Measurements from ENCODE around the gene LLGL2.

LLGL2 gene

GRCh38 chr17:75491680-75492079 lies 33.8 kb upstream of the LLGL2 start:
- no peak for DNase-seq

- no peak for DNase-seq
Observed at GRCh38 chr17:75492555-75493168, 32.8 kb upstream of the LLGL2 start.

- DNase-seq, result no peak
Observed at GRCh38 chr17:75493476-75494129, 31.9 kb upstream of the LLGL2 start.

GRCh38 chr17:75494326-75494877 lies 31.1 kb upstream of the LLGL2 start:
- no peak for DNase-seq

- no peak for DNase-seq
Observed at GRCh38 chr17:75496005-75496404, 29.5 kb upstream of the LLGL2 start.

GRCh38 chr17:75498039-75498725 lies 27.3 kb upstream of the LLGL2 start:
- DNase-seq, result no peak

- no peak for DNase-seq
Observed at GRCh38 chr17:75498726-75499213, 26.7 kb upstream of the LLGL2 start.

- no peak for DNase-seq
Observed at GRCh38 chr17:75499313-75500022, 26.0 kb upstream of the LLGL2 start.

- DNase-seq, result no peak
Observed at GRCh38 chr17:75500419-75501216, 24.9 kb upstream of the LLGL2 start.

GRCh38 chr17:75501378-75502071 lies 24.0 kb upstream of the LLGL2 start:
- DNase-seq, result no peak

- no peak for DNase-seq
Observed at GRCh38 chr17:75502072-75502720, 23.3 kb upstream of the LLGL2 start.

- no peak for DNase-seq
Observed at GRCh38 chr17:75502721-75503329, 22.7 kb upstream of the LLGL2 start.

- no peak for DNase-seq
Observed at GRCh38 chr17:75503337-75503950, 22.1 kb upstream of the LLGL2 start.

GRCh38 chr17:75503976-75504346 lies 21.5 kb upstream of the LLGL2 start:
- DNase-seq, result no peak

GRCh38 chr17:75504347-75505151 lies 20.9 kb upstream of the LLGL2 start:
- DNase-seq, result no peak

- no peak for DNase-seq
Observed at GRCh38 chr17:75505152-75505409, 20.4 kb upstream of the LLGL2 start.

- DNase-seq, result no peak
Observed at GRCh38 chr17:75505640-75506039, 19.9 kb upstream of the LLGL2 start.

- DNase-seq, result no peak
Observed at GRCh38 chr17:75506134-75506533, 19.4 kb upstream of the LLGL2 start.

GRCh38 chr17:75506888-75507287 lies 18.6 kb upstream of the LLGL2 start:
- DNase-seq, result no peak

Measured in retina (tissue), 1 donor.